Anterior cingulate cortex (tissue), 58 donors: ENCODE measurements around the gene TRIM69.
A peak's percentile ranks its signal among the peaks of the same experiment; 100 is the strongest.
"Not testable (repeated sequence)": the region's sequence is repeated elsewhere in the genome, so short reads cannot be mapped to it uniquely, and the experiment has no call there.

Source experiments
- DNase-seq, 58 donors: peaks; one replicate each; lab custom pipeline; 2025; lab: John Stamatoyannopoulos, UW

TRIM69 gene

DNA sequence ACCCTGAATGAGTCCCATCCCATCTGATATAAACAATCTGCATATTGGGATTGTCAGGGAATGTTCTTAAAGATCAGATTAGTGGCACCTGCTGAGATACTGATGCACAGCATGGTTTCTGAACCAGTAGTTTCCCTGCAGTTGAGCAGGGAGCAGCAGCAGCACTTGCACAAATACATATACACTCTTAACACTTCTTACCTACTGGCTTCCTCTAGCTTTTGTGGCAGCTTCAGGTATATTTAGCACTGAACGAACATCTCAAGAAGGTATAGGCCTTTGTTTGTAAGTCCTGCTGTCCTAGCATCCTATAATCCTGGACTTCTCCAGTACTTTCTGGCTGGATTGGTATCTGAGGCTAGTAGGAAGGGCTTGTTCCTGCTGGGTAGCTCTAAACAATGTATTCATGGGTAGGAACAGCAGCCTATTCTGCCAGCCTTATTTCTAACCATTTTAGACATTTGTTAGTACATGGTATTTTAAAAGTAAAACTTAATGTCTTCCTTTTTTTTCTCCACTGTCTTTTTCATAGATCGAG, 20.5 kb upstream of the TRIM69 start:
- DNase-seq, result no peak

DNA sequence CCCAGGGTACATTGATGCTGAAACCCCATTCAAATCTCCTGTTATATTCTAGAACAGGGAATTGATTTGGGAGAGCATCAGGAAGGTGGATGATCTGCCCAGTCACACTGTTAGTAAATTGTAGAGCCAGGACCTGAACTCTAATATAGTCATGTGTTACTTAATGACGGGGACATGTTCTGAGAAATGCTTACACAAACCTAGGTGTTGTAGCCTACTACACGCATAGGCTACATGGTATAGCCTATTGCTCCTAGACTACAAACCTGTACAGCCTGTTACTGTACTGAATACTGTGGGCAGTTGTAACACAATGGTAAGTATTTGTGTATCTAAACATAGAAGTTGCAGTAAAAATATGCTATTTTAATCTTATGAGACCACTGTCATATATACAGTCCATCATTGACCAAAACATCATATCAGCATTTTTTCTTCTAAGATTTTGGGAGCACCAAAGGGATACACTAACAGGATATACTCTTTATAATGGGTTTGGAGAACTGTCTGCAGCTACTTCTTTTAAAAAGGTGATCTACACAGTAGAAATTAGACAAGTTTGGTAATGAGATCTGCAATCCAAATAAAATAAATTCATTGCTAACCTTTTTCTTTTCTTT, 19.2 kb upstream of the TRIM69 start:
- no peak for DNase-seq

DNA sequence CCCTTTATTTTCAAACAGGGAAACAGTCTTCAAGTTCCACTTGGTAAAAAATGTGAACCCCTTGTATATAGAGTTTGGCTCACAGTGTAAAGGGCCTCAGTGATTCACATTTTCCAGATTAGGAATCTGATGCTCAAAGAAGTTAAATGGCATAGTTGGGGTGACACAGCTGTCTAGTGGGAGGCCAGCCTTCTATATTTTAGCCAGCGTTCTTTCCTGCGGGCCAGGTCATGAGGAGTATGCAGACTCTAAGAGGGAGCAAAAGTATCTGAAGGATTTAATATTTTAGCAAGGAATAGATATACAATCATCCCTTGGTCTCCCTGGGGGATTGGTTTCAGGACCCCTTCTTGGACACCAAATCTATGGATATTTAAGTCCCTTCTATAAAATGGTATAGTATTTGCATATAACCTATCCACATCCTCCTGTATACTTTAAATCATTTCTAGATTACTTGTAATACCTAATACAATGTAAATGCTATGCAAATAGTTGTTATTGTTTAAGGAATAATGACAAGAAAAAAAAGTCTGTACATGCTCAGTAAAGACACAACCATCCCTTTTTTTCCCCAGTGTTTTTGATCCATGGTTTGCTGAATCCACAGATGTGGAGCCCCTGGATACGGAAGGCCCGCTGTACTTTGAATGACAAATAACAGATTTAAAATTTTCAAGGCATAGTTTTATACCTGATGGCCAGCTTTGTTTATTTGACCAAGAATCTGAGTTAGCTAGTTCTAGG, 18.0 kb upstream of the TRIM69 start:
- no peak for DNase-seq

DNA sequence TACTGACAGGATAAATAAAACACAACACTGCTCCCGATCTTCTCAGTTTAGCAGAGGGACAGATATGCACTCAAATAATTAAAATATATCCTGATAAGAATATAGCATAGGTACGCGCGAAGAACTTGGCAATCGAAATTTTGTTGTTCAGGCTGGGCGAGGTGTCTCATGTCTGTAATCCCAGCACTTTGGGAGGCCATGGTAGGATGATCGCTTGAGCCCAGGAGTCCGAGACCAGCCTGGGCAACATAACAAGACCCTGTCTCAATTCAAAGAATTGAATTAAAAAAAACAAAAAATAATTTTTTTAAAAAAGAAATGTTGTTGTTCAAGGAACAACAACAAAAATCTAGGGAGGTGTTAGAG, 17.4 kb upstream of the TRIM69 start:
- DNase-seq, result no peak

DNA sequence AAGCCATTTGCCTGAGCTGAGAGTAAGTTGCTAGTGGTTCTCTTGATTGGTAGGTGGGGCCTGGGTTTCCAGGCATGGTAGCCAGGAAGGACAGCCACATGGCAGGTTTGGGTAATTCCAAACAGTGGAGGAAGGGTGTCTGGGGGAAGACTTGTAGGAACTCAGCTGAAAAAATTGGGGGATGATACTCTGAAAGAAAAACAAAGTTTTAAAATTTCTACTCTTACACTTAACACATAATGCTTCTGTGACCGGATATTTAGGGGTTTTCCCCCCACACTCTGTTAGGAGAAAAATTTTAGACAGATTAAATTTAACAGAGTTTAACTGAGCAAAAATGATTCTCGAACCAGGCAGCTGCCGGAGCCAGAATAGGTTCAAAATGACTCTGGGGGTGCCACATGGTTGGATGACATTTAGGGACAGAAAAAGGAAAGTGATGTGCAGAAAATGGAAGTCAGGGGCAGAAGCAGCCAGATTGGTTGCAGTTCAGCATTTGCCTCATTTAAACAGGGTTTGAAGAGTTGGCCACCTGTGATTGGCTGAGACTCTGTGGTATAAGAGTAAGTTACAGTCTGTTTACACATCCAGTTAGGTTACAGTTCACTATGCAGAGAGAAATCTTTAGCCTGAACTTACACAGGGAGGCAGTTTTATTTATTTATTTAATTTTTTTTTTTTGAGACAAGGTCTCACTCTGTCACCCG, 16.9 kb upstream of the TRIM69 start:
- no peak for DNase-seq

DNA sequence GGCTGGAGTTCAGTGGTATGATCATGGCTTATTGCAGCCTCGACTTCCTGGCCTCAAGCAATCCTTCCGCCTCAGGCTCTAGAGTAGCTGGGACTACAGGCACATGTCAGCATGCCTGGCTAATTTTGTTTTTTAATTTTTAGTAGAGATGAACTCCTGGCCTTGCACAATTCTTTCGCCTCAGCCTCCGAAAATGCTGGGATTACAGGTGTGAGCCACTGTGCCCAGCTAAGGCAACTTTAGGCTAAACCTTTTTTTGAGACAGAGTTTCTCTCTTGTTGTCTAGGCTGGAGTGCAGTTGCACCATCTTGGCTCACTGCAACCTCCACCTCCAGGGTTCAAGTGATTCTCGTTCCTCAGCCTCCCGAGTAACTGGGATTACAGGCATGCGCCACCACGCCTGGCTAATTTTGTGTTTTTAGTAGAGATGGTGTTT, 16.3 kb upstream of the TRIM69 start:
- DNase-seq, result not testable (repeated sequence)

DNA sequence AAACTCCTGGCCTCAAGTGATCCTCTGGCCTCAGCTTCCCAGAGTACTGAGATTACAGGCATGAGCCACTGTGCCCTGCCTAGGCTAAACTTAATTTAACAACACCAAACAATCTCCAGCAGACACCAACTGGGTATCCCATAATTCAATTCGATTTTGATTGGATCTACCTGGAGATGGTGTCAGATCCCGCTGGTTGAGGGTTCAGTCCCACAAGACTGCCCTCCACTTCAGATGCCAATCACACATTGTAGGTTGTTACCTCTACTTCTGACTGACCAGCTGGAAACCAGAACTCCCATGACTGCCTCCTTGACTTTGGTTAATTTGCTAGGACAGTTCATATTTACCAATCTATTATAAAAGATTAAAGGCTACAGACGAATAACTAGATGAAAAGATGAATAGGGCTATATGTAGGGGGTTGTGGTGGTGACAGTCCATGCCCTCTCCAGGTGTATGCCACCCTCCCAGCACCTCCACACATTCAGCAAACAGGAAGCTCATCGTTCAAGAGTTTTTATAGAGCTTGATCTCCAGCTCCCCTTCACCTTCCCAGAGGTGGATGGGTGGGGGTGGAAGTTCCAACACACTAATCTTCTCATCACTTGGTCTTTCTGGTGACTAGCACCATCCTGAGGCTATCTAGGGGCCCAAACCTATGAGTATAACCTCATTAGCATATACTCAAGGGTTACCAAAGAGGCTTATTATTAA, 15.7 kb upstream of the TRIM69 start:
- no peak for DNase-seq

DNA sequence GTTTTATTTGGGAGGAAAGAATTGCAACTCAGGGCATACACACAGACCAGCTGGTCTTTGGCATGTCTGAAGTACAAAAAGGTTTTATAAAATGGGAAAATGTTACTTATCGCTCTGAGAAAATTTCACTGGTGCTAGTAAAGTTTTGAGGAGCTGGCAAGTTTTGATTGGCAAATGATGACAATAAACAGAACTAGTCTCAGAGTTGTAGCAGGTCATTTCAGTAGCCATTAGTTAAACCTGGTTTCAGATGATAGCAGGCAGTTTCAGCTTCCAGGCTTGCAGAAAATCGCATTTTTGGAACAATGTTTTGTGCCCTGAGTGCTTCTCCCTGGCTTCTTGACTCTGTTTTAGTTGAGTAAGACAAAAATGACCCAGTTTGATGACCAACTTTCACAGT, 14.3 kb upstream of the TRIM69 start:
- DNase-seq, result no peak

DNA sequence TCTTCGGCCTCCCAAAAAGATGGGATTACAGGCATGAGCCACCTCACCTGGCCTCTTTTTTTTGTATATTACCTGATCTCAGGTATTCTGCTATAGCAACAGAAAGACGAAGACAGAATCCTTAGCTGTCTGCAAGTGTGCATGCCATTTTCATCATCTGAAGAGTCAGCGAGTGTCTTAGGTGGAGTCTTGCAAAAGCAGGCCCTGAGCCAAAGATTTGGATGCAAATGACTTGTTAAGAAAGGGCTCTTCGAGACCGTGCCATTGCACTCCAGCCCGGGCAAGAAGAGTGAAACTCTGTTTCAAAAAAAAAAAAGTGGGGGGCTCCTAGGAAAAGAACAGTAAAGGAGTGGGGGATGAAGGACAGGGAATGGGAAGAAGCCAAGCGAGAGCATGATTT, 10.2 kb upstream of the TRIM69 start:
- no peak for DNase-seq

DNA sequence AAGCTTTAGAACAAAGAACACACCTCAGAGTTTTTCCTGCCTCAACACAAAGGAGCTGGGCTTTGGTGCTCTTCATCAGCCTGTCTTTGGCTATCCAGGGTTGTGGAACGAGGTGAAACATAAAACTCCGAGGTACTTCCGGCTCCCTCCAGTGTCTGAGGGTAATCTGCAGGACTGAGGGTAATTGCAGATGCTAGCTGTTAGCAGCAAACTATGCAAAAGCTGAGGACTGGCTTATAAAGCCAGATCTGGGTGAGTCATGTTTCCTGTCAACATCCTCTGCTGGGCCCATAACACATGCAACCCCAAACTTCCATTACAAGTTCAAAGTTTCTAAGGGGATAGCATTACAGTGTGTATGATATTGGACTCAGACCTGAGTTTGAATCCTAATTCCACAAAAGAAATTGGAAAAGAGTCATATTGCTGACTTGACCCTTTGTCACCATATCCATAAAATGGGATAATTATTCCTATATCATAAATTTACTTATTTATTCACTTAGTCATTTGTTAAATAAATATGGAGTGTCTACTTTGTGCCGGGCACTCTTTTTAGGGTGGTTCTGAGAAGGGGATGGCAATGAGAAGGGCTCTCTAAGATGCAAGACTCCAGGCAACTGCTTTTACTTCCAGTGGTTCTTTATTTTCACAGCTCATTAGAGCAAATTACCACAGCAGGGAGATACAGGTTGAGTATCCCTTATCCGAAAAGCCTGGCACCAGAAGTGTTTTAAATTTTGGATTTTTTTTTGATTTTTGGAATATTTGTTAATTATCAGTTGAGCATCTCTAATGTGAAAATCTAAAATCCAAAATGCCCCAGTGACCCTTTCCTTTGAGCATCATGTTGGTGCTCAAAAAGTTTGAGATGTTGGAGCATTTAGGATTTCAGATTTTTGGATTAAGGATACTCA, 9.5 kb upstream of the TRIM69 start:
- DNase-seq, result peak in 1 of 58 donors; percentile 6

DNA sequence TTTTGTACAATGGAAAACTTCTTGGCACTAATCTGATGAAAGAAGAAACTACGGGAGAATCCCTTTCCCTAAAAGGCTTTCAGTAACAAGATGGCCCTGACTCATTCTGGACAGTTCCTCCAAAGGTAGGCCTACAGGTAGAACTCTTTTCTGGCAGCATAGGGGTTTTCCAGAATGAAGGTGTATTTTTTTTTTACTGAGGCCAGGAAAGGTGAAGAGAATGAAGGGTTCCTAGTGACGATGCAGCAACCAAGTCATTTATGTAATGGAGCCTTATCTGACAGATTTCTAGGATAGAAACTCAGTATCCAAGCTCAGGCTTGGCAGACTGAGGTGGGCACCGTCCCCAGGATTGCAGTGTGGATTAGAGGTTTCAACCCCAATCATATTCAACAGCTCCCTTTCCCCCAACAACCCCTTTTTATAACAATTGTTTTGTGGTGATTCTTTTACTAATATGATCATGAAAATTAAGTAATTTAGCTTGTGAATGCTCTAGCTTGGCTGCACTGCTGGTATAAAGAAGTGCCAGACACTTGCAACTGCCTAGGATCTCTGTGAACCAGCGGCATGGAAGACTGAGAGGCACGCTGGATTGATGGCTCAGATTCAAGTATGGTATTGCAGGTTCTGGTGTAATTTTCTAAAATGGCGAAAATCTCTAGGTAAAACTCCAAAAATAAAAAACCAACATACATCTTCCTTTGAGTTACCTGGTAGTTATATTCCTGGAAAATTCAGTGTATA, 8.7 kb upstream of the TRIM69 start:
- DNase-seq, result no peak

DNA sequence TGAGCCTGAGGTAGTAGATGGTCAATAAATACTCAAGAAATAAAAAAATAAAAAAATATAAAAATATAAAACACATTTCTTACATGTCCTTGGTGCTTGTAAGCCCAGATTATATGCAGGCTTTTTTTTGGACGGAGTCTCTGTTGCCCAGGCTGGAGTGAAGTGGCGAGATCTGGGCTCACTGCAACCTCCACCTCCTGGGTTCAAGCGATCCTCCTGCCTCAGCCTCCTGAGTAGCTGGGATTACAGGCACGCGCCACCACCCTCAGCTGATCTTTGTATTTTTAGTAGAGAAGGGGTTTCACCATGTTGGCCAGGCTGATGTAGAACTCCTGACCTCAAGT, 8.1 kb upstream of the TRIM69 start:
- not testable (repeated sequence) for DNase-seq

DNA sequence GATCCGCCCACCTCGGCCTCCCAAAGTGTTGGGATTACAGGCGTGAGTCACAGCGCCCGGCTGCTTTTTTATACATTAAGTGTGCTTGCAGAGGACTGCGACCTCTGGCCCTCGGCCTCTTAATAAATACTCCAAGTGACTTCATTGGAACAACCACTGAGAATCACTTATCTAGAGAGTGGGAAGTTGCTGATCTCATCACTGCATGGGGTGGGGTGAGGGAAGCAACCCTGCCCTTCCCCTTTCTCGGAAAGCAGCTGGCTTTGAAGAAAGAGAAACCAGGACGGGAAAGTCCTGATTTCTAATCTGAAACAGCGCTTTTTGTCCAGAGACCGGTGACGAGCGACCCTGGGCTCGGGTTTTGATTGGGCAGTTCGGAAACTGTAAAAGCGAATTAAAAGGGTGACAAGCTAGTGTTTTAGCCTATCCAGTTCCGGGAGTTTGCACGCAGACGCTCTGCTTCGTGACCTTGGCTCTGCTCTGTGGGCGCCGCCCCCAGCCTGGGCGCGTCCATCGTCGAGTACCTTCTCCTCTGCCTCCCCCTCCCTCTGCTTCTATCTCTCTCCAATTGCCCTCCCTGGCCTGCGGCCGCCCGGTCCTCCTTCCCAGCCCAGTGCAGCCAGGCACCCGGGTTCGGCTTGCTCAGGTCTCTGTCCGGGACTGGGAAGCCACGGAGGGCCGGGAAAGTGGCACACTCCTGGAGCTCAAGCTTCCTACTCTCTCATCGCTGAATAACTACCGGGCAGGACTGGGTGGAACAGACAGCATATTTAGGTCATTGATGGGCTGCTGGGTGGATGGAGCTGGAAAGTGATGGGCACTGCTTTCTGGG, 7.5 kb upstream of the TRIM69 start:
- DNase-seq, result peak; percentile 45 to 98 (median 94)

DNA sequence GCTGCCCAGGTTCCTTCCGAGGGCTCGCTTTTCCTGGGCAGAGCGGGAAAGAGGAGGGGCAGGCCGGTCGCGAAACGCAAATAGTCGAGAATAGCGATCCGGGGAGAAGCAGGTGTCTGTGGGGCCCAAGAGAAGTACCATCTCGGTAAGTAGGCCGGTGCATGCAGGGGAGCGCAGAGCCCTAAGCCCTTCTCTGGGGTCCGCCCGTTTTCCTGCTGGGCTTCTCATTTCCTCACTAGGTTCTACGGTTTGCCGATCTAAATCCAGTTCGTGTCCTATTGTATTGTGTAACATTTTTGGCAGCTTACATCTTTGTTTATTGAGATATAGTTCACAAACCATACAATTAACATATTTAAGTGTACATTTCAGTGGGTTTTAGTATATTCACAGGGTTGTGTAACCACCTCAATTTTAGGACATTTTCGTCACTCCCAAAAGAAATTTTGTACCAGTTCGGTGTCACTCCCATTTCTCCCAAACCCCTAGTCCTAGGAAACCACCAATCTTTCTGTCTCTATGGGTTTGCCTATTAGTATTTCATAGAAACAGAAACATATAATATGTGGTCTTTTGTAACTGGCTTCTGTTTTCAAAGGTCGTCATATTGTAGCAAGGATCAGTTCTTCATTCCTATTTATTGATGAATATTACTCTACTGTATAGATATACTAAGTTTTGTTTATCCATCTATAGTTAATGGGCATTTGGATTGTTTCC, 6.8 kb upstream of the TRIM69 start:
- DNase-seq, result peak in 16 of 58 donors; percentile 39 to 75 (median 49)

DNA sequence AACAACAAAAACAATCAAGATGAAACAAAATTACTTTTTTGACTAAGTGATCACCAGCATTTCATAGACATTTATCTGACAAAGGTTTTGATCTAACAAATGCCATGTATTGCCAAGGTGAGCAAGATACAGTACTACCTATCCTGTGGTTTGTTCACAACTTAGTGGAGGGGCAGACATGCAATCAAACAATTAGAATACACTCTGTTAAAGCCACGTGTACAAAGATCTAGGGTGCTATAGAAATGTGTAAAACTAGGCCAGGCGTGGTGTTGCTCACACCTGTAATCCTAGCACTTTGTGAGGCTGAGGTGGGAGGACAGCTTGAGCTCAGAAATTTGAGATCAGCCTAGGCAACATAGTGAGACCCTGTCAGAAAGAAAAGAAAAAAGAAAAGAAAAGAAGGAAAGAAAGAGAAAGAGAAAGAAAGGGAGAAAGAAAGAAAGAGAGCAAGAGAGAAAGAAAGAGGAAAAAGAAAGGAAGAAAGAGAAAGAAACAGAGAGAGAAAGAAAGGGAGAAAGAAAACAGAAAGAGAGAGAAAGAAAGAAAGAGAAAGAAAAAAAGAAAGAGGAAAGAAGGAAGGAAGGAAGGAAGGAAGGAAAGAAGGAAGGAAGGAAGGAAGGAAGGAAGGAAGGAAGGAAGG, 1.4 kb upstream of the TRIM69 start:
- no peak for DNase-seq

DNA sequence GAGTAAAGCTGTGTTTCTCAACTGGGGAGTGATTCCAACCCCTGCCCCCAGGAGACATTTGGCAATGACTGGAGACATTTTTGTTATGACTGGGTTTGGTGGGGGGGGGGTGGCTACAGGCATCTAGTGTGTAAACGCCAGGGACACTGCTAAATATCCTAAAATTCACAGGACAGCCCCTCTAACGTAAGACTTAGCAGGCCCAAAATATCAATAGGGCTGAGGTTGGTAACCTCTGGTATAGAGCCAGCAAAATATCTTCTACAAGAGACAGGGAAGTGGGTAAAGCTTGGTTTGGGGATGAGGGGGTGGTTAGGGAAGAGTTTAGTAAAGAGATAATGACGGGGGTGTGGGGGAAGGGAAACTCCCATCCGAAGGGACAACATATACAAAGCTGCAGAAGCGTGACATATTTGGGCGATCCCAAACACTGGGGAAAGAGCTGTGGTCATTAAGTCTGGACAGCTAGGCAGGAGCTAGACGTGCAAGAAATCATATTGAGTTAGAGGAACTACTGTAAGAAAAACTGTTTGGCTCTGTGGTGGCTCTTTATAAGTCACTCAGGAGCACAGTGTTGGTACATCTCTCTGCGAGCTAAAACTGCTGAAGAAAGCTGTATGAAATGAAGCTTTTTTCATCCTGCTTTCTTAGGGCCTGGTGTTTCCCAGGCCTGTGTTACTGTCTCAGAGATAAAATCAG, 697 bp upstream of the TRIM69 start:
- DNase-seq, result no peak
